Esophagus muscularis mucosa (tissue), 4 donors: ENCODE measurements around the gene RSAD1. TPM values are rescaled to one million over a fixed set of nuclear protein-coding genes. Genes with fewer than 3 reads are reported as not detected.

Source experiments
- DNase-seq: peaks from one replicate; pipeline ENCODE4 v3.0.0-alpha.2; 2017; ENCODE audit errors: extremely low spot score
- H3K27ac ChIP-seq, 4 donors: fragments of 200-600 bp; sonication (generic); replicated peaks in 1 of 4; 1 replicate in 3 of 4; 2 replicates in 1 of 4; pipeline ENCODE4 v1.5.1; 2016 to 2019; ENCODE audit warnings: mild to moderate bottlenecking in 1 of 4
- H3K27me3 ChIP-seq, 4 donors: fragments of 200-600 bp; sonication (generic); one replicate each; pipeline versions ENCODE4 v1.5.1 to v1.6.0; 2016 to 2019
- H3K36me3 ChIP-seq, 4 donors: fragments of 200-600 bp; sonication (generic); one replicate each; pipeline ENCODE4 v1.5.1; 2016 to 2019
- H3K4me1 ChIP-seq, 4 donors: fragments of 200-600 bp; sonication (generic); one replicate each; pipeline ENCODE4 v1.5.1; 2016 to 2019
- H3K4me3 ChIP-seq, 4 donors: fragments of 200-600 bp; sonication (generic); 1 replicate in 2 of 4; 2 replicates in 2 of 4; pipeline ENCODE4 v1.5.1; 2016 to 2019; ENCODE audit warnings: mild to moderate bottlenecking in 4 of 4, moderate library complexity in 1 of 4
- H3K9me3 ChIP-seq, 4 donors: fragments of 200-600 bp; sonication (generic); 1 replicate in 3 of 4; 2 replicates in 1 of 4; pipeline ENCODE4 v1.5.1; 2016 to 2019
- CTCF ChIP-seq, 3 experiments: fragments of 200-600 bp in 2 of 3; fragments of 450-650 bp in 1 of 3; sonication (generic) in 2 of 3; IDR thresholded peaks; one replicate each; pipeline ENCODE4 v1.5.1; 2017 to 2019; ENCODE audit warnings: antibody characterized with exemption in 3 of 3, mild to moderate bottlenecking in 2 of 3, moderate library complexity in 1 of 3
- EP300 ChIP-seq: sonication (generic); formaldehyde crosslinking; IDR thresholded peaks from one replicate; pipeline ENCODE4 v1.6.1; 2017; ENCODE audit warnings: antibody characterized with exemption
- POLR2A ChIP-seq: fragments of 450-650 bp; IDR thresholded peaks from one replicate; pipeline ENCODE4 v1.6.1; 2017; ENCODE audit warnings: antibody characterized with exemption, moderate library complexity, mild to moderate bottlenecking, low read depth
- POLR2AphosphoS5 ChIP-seq, 2 donors: sonication (generic); formaldehyde crosslinking; IDR thresholded peaks; one replicate each; pipeline ENCODE4 v1.6.1; 2017; ENCODE audit warnings: antibody characterized with exemption in 2 of 2
- WGBS: methylation state at CpG from one replicate; pipeline ENCODE4 v1.1.5; 2018; 5-methylcytosine and 5-hydroxymethylcytosine counted together
- intact Hi-C: fragments of 100-400 bp; cut with DNase I; formaldehyde crosslinking; loops from one replicate; pipeline ENCODE4 v1.15.1; 2023
- total RNA-seq, 4 donors: library from RNA; depleted of rRNA; stranded (reverse); fragments of >200 nt; gene quantifications; one replicate each; pipeline versions ENCODE4 v1.1.0 to v1.2.1, GENCODE V29; 2016

The RSAD1 gene
- total RNA-seq, 4 donors from 2014 or later = 12.9 to 24.6 (median 16.1) TPM

GRCh38 chr17:50535407-50535806 lies 56.7 kb downstream of the RSAD1 start:
- Histone ChIP-seq H3K36me3 (peaks cover 0 to 19% (median 0%) of the 10 kb centered on the region in 4 donors), H3K27ac (no peak overlapping the region), H3K4me1 (peaks cover 18 to 27% (median 21%) of the 10 kb centered on the region in 4 donors), H3K9me3 (no peaks in the 10 kb centered on the region), H3K4me3 (no peak overlapping the region), H3K27me3 (peaks cover 0 to 47% (median 29%) of the 10 kb centered on the region in 4 donors)
- TF ChIP-seq POLR2AphosphoS5 (IDR thresholded peaks at IDR 0.05) (no peak), CTCF (IDR thresholded peaks at IDR 0.05) (no peak), POLR2A (no peak), EP300 (no peak)
- no peak for DNase-seq
- intact Hi-C loops = no loop called here
- 89% methylated on average over 7 of the region's 7 CpGs for WGBS

Other genes with a start within 250 kb of the RSAD1 start
- under 1 TPM in 1 of 4 donors, not detected in 3; 0.80 TPM for gene TMEM92, start 204.4 kb upstream of the RSAD1 start, total RNA-seq
- gene XYLT2, start 132.7 kb upstream of the RSAD1 start, total RNA-seq = 10 to 100 TPM; 12.8 to 29.8 (median 26.0) TPM
- gene MRPL27, start 105.7 kb upstream of the RSAD1 start, total RNA-seq = 10 to 100 TPM; 33.6 to 58.8 (median 48.1) TPM
- gene EME1, start 105.6 kb upstream of the RSAD1 start, total RNA-seq = not detected
- 10 to 100 TPM; 41.1 to 68.1 (median 62.1) TPM for gene LRRC59, start 81.3 kb upstream of the RSAD1 start, total RNA-seq
- 1 to 10 TPM; 6.0 to 9.6 (median 8.1) TPM for gene ACSF2, start 52.6 kb upstream of the RSAD1 start, total RNA-seq
- gene CHAD, start 10.0 kb upstream of the RSAD1 start, total RNA-seq = not detected
- 1 to 10 TPM in 2 of 4 donors, under 1 TPM in 1, not detected in 1; 0.33 to 1.6 (median 1.2) TPM for gene MYCBPAP, start 29.6 kb downstream of the RSAD1 start, total RNA-seq
- gene EPN3, start 53.9 kb downstream of the RSAD1 start, total RNA-seq = not detected
- 10 to 100 TPM; 44.1 to 64.4 (median 54.6) TPM for gene SPATA20, start 68.3 kb downstream of the RSAD1 start, total RNA-seq
- gene CACNA1G, start 81.9 kb downstream of the RSAD1 start, total RNA-seq = under 1 TPM in 3 of 4 donors, not detected in 1; 0.39 to 0.63 (median 0.50) TPM
- 1 to 10 TPM in 3 of 4 donors, under 1 TPM in 1; 0.50 to 2.9 (median 1.9) TPM for gene ABCC3, start 156.0 kb downstream of the RSAD1 start, total RNA-seq
- gene ANKRD40, start 229.1 kb downstream of the RSAD1 start, total RNA-seq = 10 to 100 TPM; 73.1 to 96.2 (median 87.4) TPM
- 10 to 100 TPM; 28.8 to 65.6 (median 38.9) TPM for gene LUC7L3, start 240.7 kb downstream of the RSAD1 start, total RNA-seq